Cardiac ventricle fibroblast (primary cell): Measurements from ENCODE around the gene GORASP2. TPM values are rescaled to one million over a fixed set of nuclear protein-coding genes. Genes with fewer than 3 reads are reported as not detected.

Experiments
- total RNA-seq: library from RNA; depleted of rRNA; stranded (reverse); fragments of >200 nt; gene quantifications from 2 replicates; pipeline ENCODE4 v1.2.3, GENCODE V29; 2015

The GORASP2 gene
- total RNA-seq: 67.7 and 73.3 TPM in 2 replicates

GRCh38 chr2:170928824-170929685 is at the start of gene GORASP2:
Gene GORASP2 (plus strand): TSS chr2:170929253. CDS start chr2:170929341, 88 bp downstream.

Other genes with a start within 250 kb of the GORASP2 start
- not detected in 2 replicates for gene SP5, start 213.9 kb upstream of the GORASP2 start, total RNA-seq
- not detected in 2 replicates for gene ERICH2, start 158.9 kb upstream of the GORASP2 start, total RNA-seq
- gene GAD1, start 112.4 kb upstream of the GORASP2 start, total RNA-seq: not detected in 2 replicates
- gene TLK1, start 231.6 kb downstream of the GORASP2 start, total RNA-seq: 19.7 and 20.8 TPM in 2 replicates